LNCaP clone FGC (cell line): ENCODE data around the gene TANC1.
A peak's percentile ranks its signal among the peaks of the same experiment; 100 is the strongest.

Experiments used
- DNase-seq: peaks from one replicate; pipeline ENCODE4 v3.0.0-alpha.2; 2011; ENCODE audit warnings: low read depth
- H3K4me3 ChIP-seq: 2 replicates; pipeline ENCODE4 v1.5.1; 2011; ENCODE audit warnings: mild to moderate bottlenecking, low read depth, low read length, control low read depth
- CTCF ChIP-seq: IDR thresholded peaks from 2 replicates; pipeline ENCODE4 v1.5.1; 2012; ENCODE audit warnings: mild to moderate bottlenecking; ENCODE audit not compliant: control insufficient read depth, insufficient read depth; ENCODE audit errors: extremely low read depth

Gene TANC1

DNA sequence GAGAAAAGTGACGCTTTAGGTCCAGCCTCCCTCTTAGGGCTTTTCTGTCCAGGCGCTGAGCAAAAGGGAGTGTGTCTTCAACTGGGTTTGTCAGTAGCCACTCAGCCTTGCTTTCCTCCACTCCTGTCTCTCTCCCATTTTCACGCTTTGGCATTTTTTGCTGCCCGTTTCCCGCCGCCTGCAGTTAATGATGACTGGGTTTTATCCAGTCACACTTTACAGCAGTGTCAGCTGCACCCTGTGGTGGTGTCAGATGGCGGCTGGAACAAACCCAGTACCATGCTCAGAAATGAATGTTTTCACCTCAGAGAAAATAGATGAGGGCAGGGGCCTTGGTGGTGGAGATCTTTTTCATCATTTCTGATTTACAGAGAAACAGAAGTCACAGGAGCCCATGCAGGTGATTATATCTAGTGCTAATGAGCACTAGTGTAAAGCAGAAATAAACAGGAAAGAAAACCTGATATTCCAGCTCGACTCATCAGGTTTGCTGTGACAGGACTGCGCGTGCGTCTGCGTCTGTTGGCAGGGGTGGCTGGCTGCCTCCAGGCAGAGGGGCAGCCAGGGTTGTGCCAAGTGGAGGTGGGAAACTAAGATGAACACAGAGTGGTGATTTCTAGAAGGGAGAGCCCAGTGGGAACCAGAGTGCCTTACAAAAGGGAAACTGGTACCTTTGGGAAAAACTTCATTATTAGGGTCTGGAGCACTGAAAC lies 139.9 kb downstream of the TANC1 start:
- TF ChIP-seq CTCF, result no peak
- H3K4me3 ChIP-seq, result peak overlapping the region; percentile 11; the same call in 1 of the 2 replicates
- no peak for DNase-seq

DNA sequence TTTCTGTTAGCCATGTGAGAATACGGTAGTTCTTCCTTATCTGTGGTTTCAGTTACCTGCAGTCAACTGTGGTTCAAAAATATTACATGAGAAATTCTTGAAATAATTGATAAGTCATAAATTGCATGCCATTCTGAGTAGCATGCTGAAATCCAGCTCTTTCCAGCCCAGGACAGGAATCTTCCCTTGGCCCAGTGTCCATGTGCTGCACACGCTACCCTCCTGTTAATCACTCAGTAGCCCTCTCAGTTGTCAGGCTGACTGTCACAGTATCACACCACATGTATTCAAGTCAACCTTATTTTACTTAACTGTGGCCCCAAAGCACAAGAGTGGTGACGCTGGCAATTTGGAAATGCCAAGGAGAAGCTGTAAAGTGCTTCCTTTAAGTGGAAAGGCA lies 141.1 kb downstream of the TANC1 start:
- TF ChIP-seq CTCF, result no peak
- DNase-seq, result no peak
- no peak overlapping the region for H3K4me3 ChIP-seq

DNA sequence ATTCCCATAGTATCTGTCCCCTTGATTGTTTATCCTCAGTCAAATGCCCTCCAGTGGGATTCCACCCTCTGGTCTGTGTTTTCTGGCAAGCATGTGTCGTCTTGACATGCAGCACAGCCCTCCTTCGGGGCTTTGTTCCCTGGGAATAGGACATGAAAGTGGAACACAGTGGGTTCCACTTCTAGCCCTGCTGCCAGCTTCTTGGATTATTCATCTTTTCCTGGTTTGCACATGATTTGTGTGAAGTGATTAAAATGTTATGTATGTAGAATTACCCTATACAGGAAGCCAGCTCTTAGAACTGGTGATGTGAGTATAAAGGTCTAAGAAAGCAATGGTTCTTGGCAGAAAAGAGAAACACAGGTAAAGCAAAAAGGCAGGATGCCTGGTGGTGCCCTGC lies 142.3 kb downstream of the TANC1 start:
- no peak overlapping the region for H3K4me3 ChIP-seq
- TF ChIP-seq CTCF, result no peak
- no peak for DNase-seq

GRCh38 chr2:159111346-159111927 lies 143.0 kb downstream of the TANC1 start:
- no peak overlapping the region for H3K4me3 ChIP-seq
- TF ChIP-seq CTCF, result no peak
- DNase-seq, result no peak

DNA sequence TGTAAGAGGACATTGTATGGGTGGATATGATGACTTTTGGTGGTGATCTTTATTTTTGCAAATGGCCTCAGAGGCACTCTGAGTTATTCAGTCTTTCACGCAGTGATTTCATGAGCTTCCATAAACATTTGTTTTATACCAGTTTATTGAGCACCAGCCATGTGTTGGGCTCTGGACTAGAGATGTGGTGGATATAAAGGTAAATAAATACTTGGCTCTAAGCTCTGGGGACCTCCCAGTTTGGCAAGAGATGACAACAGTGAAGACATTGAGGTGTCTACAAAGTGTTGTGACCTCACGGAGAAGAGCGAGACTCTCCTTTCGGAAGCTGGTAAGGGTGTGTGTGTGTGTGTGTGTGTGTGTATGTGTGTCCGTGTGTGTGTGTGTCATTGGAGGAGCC lies 146.4 kb downstream of the TANC1 start:
- DNase-seq, result peak; percentile 92
- 0 out of 2 replicates have a peak overlapping the region, but pooled peaks have one; percentile 17 for H3K4me3 ChIP-seq
- TF ChIP-seq CTCF, result no peak

GRCh38 chr2:159116922-159117321 lies 148.5 kb downstream of the TANC1 start:
- no peak overlapping the region for H3K4me3 ChIP-seq
- no peak for TF ChIP-seq CTCF
- DNase-seq, result no peak

DNA sequence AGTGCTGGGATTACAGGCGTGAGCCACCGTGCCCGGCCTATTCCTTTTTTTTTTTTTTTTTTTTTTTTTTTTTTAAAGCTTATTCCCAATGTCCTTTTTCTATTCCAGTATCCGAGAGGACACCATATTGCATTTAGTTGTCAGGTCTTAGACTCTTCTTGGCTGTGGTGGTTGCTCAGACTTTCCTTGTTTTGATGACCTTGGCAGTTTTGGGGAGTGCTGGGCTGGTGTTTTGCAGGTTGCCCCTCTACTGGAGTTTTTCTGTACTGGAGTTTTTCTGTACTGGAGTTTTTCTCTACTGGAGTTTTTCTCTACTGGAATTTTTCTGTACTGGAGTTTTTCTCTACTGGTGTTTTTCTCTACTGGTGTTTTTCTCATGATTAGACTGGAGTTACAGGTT lies 149.2 kb downstream of the TANC1 start:
- no peak overlapping the region for H3K4me3 ChIP-seq
- no peak for DNase-seq
- no peak for TF ChIP-seq CTCF
